Measurements from ENCODE around the gene SLC22A14.
A peak's percentile ranks its signal among the peaks of the same experiment; 100 is the strongest.
"Not testable (repeated sequence)": the region's sequence is repeated elsewhere in the genome, so short reads cannot be mapped to it uniquely, and the experiment has no call there.

The SLC22A14 gene

GRCh38 chr3:38281895-38282686 lies at the start of gene SLC22A14:
Gene SLC22A14 (plus strand): TSS chr3:38282294. CDS start chr3:38306027, 23,733 bp downstream.
- DNase-seq (ENCODE audit: low spot score): peak; percentile 47

- DNase-seq (ENCODE audit: low spot score): no peak
Observed at GRCh38 chr3:38232701-38233100, 49.4 kb upstream of the SLC22A14 start.

GRCh38 chr3:38235466-38235865 lies 46.6 kb upstream of the SLC22A14 start:
- no peak for DNase-seq (ENCODE audit: low spot score)

- DNase-seq (ENCODE audit: low spot score): no peak
Observed at GRCh38 chr3:38238416-38239008, 43.6 kb upstream of the SLC22A14 start.

GRCh38 chr3:38242812-38243211 lies 39.3 kb upstream of the SLC22A14 start:
- not testable (repeated sequence) for DNase-seq (ENCODE audit: low spot score)

- DNase-seq (ENCODE audit: low spot score): no peak
Observed at GRCh38 chr3:38245930-38246329, 36.2 kb upstream of the SLC22A14 start.

- peak; percentile 52 for DNase-seq (ENCODE audit: low spot score)
Observed at GRCh38 chr3:38247366-38248035, 34.6 kb upstream of the SLC22A14 start.

- no peak for DNase-seq (ENCODE audit: low spot score)
Observed at GRCh38 chr3:38250198-38250597, 31.9 kb upstream of the SLC22A14 start.

GRCh38 chr3:38251197-38251596 lies 30.9 kb upstream of the SLC22A14 start:
- no peak for DNase-seq (ENCODE audit: low spot score)

- DNase-seq (ENCODE audit: low spot score): no peak
Observed at GRCh38 chr3:38253704-38254103, 28.4 kb upstream of the SLC22A14 start.

GRCh38 chr3:38254872-38255271 lies 27.2 kb upstream of the SLC22A14 start:
- DNase-seq (ENCODE audit: low spot score): no peak

GRCh38 chr3:38255627-38256026 lies 26.5 kb upstream of the SLC22A14 start:
- DNase-seq (ENCODE audit: low spot score): no peak

GRCh38 chr3:38257583-38257982 lies 24.5 kb upstream of the SLC22A14 start:
- no peak for DNase-seq (ENCODE audit: low spot score)

- DNase-seq (ENCODE audit: low spot score): no peak
Observed at GRCh38 chr3:38260474-38260873, 21.6 kb upstream of the SLC22A14 start.

GRCh38 chr3:38264353-38264771 lies 17.7 kb upstream of the SLC22A14 start:
- DNase-seq (ENCODE audit: low spot score): no peak

- DNase-seq (ENCODE audit: low spot score): no peak
Observed at GRCh38 chr3:38264779-38265178, 17.3 kb upstream of the SLC22A14 start.

- no peak for DNase-seq (ENCODE audit: low spot score)
Observed at GRCh38 chr3:38265604-38266307, 16.3 kb upstream of the SLC22A14 start, which contains the start of gene SLC22A13. Gene SLC22A13 (plus strand): TSS chr3:38265812. CDS start chr3:38265861, 49 bp downstream.

- no peak for DNase-seq (ENCODE audit: low spot score)
Observed at GRCh38 chr3:38266810-38267209, 15.3 kb upstream of the SLC22A14 start.

- DNase-seq (ENCODE audit: low spot score): no peak
Observed at GRCh38 chr3:38267662-38268061, 14.4 kb upstream of the SLC22A14 start.

- DNase-seq (ENCODE audit: low spot score): no peak
Observed at GRCh38 chr3:38268087-38268486, 14.0 kb upstream of the SLC22A14 start.

- DNase-seq (ENCODE audit: low spot score): no peak
Observed at GRCh38 chr3:38268522-38268921, 13.6 kb upstream of the SLC22A14 start.

- DNase-seq (ENCODE audit: low spot score): no peak
Observed at GRCh38 chr3:38270606-38271005, 11.5 kb upstream of the SLC22A14 start.
